Keratinocyte (primary cell): ENCODE results near the gene NDUFC2. TPM values are rescaled to one million over a fixed set of nuclear protein-coding genes. Genes with fewer than 3 reads are reported as not detected.

Experiments used
- DNase-seq: peaks from one replicate; pipeline ENCODE4 v3.0.0-alpha.2; 2011; ENCODE audit warnings: low read depth, missing footprints, low spot score
- FAIRE-seq: peaks from 2 replicates; lab custom pipeline; 2011; peaks lifted over from hg19 to GRCh38; lab: Jason Lieb, UNC
- H2AFZ ChIP-seq: 2 replicates; pipeline ENCODE4 v1.6.0; 2012; ENCODE audit warnings: low read length, control low read depth, inconsistent platforms; ENCODE audit not compliant: control insufficient read depth
- H3K27ac ChIP-seq: 2 replicates; pipeline ENCODE4 v1.5.1; 2011; ENCODE audit warnings: low read length; ENCODE audit not compliant: control insufficient read depth, insufficient read depth
- H3K27me3 ChIP-seq: 3 replicates; pipeline ENCODE4 v1.6.0; 2011; ENCODE audit warnings: low read length; ENCODE audit not compliant: control insufficient read depth, insufficient read depth; ENCODE audit errors: extremely low read depth
- H3K36me3 ChIP-seq, 2 experiments: 2 replicates in 1 of 2; 3 replicates in 1 of 2; pipeline ENCODE4 v1.5.1; 2011; ENCODE audit warnings: low read length in 2 of 2, mild to moderate bottlenecking in 1 of 2; ENCODE audit not compliant: control insufficient read depth in 2 of 2, insufficient read depth in 2 of 2; ENCODE audit errors: extremely low read depth in 1 of 2
- H3K4me1 ChIP-seq: 3 replicates; pipeline ENCODE4 v1.5.1; 2011; ENCODE audit warnings: low read length; ENCODE audit not compliant: control insufficient read depth, insufficient read depth; ENCODE audit errors: extremely low read depth
- H3K4me2 ChIP-seq: 3 replicates; pipeline ENCODE4 v1.6.0; 2011; ENCODE audit warnings: low read depth, low read length; ENCODE audit not compliant: control insufficient read depth, insufficient read depth; ENCODE audit errors: extremely low read depth
- H3K4me3 ChIP-seq, 3 experiments: fragments of 200-600 bp in 1 of 3; sonication (generic) in 1 of 3; 2 replicates in 2 of 3; 3 replicates in 1 of 3; pipeline ENCODE4 v1.5.1; 2011 to 2016; ENCODE audit warnings: low read length in 3 of 3, mild to moderate bottlenecking in 3 of 3, control low read depth in 2 of 3, inconsistent platforms in 1 of 3, low read depth in 1 of 3, mixed read lengths in 1 of 3, mixed run types in 1 of 3, moderate library complexity in 1 of 3; ENCODE audit not compliant: control insufficient read depth in 2 of 3, insufficient read depth in 2 of 3; ENCODE audit errors: extremely low read depth in 1 of 3
- H3K79me2 ChIP-seq: 2 replicates; pipeline ENCODE4 v1.6.0; 2012; ENCODE audit warnings: low read length; ENCODE audit not compliant: control insufficient read depth, insufficient read depth
- H3K9ac ChIP-seq: 3 replicates; pipeline ENCODE4 v1.6.0; 2011; ENCODE audit warnings: low read length; ENCODE audit not compliant: control insufficient read depth, insufficient read depth; ENCODE audit errors: extremely low read depth
- H3K9me1 ChIP-seq: 3 replicates; pipeline ENCODE4 v1.6.0; 2011; ENCODE audit warnings: low read length; ENCODE audit not compliant: control insufficient read depth, insufficient read depth; ENCODE audit errors: extremely low read depth
- H3K9me3 ChIP-seq: 2 replicates; pipeline ENCODE4 v1.5.1; 2012; ENCODE audit warnings: low read depth, low read length; ENCODE audit not compliant: control insufficient read depth
- H4K20me1 ChIP-seq: 3 replicates; pipeline ENCODE4 v1.6.0; 2011; ENCODE audit warnings: low read length; ENCODE audit not compliant: control insufficient read depth, insufficient read depth; ENCODE audit errors: extremely low read depth
- EZH2 ChIP-seq: IDR thresholded peaks from one replicate; pipeline ENCODE4 v1.6.1; 2012; ENCODE audit warnings: inconsistent platforms, mild to moderate bottlenecking, low read length, moderate library complexity
- dilution Hi-C: fragments of 300-500 bp; cut with MboI; formaldehyde crosslinking; loops from one replicate; pipeline ENCODE4 v1.7.0; 2020; ENCODE audit warnings: low sequenced_read_pairs; ENCODE audit not compliant: extremely low pct_ligation_motif_present
- polyA plus RNA-seq, 5 experiments: library from polyadenylated mRNA; depleted of rRNA in 3 of 5; stranded (reverse) in 3 of 5; stranded (forward) in 1 of 5; unstranded in 1 of 5; fragments of >200 nt; gene quantifications; 1 replicate in 1 of 5; 2 replicates in 3 of 5; 3 replicates in 1 of 5; pipeline versions ENCODE4 v1.2.1 to v1.2.3, GENCODE V29; 2011 to 2012; ENCODE audit warnings: missing spikeins in 2 of 5, low read depth in 1 of 5, low replicate concordance in 1 of 5
- TF ChIP-seq, protein P1 (sequence below), 3 experiments: IDR thresholded peaks in 1 of 3; conservative IDR thresholded peaks in 1 of 3; optimal IDR thresholded peaks in 1 of 3; 2 replicates in 2 of 3; 3 replicates in 1 of 3; pipeline versions ENCODE3 to v1.5.1; 2011; ENCODE audit warnings: low read length in 3 of 3, mild to moderate bottlenecking in 3 of 3, moderate library complexity in 2 of 3, control low read depth in 1 of 3, inconsistent platforms in 1 of 3; ENCODE audit not compliant: insufficient read depth in 2 of 3; ENCODE audit errors: extremely low read depth in 1 of 3

Gene NDUFC2
- polyA plus RNA-seq, 1 donor (not counting 4 experiments of a cell fraction or from before 2014, with no cell fraction given): 150 TPM

DNA sequence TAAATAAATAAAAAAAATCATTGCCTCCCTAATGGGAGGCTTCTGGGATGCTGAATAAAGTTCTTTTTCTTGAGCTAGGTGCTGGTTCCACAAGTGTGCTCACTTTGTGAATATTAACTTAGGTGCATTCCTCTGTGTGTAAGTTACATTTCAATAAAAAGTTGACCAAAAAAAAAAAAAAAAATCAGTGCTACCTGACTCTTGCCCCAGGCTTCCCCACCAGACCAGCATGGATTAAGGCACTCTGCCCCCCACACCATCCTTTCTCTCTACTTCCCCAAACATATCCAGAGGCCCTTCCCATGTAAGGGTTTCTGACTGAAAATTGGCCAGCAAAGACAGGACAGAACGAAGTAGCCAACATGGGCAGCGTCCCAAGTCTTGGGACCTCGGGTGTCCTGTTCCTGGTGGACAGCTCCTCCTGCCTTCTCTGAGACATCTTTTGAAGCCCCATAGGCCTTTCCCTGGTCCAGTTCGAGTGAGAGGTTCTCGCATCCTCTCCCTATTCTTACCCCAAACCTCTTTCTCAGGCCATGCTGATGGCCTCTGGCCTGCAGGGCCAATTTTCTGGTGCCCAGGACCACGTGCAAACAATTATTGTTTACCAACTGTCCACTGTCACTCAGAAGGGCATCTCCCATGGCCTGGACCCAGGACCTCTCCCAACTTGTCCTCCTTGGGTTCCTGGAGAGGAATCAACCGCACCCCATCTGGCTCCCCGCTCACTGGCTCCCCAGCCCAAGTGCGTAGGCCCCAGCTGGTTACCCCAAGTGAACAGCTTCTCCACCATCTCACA lies 41.6 kb downstream of the NDUFC2 start:
- H3K9me1 ChIP-seq: no peaks in the 10 kb centered on the region
- H3K27ac ChIP-seq: no peak overlapping the region
- H3K4me2 ChIP-seq: no peak overlapping the region
- H3K4me1 ChIP-seq: peaks cover 19% of the 10 kb centered on the region
- H3K9me3 ChIP-seq: no peaks in the 10 kb centered on the region
- no peaks in the 10 kb centered on the region for H3K79me2 ChIP-seq
- H3K9ac ChIP-seq: no peak overlapping the region
- no peak overlapping the region for H2AFZ ChIP-seq
- no peaks in the 10 kb centered on the region for H4K20me1 ChIP-seq
- FAIRE-seq (no peak), DNase-seq (no peak)
- no peaks in the 10 kb centered on the region for H3K27me3 ChIP-seq
- no peak for TF ChIP-seq EZH2
- TF ChIP-seq, protein P1, sequence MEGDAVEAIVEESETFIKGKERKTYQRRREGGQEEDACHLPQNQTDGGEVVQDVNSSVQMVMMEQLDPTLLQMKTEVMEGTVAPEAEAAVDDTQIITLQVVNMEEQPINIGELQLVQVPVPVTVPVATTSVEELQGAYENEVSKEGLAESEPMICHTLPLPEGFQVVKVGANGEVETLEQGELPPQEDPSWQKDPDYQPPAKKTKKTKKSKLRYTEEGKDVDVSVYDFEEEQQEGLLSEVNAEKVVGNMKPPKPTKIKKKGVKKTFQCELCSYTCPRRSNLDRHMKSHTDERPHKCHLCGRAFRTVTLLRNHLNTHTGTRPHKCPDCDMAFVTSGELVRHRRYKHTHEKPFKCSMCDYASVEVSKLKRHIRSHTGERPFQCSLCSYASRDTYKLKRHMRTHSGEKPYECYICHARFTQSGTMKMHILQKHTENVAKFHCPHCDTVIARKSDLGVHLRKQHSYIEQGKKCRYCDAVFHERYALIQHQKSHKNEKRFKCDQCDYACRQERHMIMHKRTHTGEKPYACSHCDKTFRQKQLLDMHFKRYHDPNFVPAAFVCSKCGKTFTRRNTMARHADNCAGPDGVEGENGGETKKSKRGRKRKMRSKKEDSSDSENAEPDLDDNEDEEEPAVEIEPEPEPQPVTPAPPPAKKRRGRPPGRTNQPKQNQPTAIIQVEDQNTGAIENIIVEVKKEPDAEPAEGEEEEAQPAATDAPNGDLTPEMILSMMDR (optimal IDR thresholded peaks at IDR 0.05 in 1 of 3, IDR thresholded peaks at IDR 0.05 in 1 of 3, conservative IDR thresholded peaks at IDR 0.05 in 1 of 3; ENCODE audit: extremely low read depth in 1 of 3, insufficient read depth in 2 of 3, low read length in 3 of 3): no peak
- no peak overlapping the region for H3K4me3 ChIP-seq
- dilution Hi-C loops: no loop called here
- H3K36me3 ChIP-seq: no peaks in the 10 kb centered on the region

DNA sequence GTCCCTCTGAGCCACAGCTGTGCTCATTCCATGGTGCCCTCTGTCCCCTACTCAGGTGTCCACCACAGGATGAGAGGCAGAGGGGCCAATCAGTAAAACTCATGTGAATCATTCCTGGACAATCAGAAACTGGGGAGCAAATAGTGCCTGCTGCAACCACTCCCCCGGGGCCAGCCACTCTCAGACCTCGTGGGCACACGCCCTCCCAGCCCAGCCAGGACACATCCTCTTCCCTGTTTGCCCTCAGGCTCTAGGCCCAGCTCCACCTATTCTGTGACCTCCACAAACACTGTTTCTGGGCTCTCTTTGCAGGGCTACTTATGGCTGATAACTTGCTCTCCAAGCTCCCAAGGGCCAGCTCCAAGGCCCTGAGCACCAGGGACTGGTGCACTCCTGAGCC lies 42.6 kb downstream of the NDUFC2 start:
- H3K9me1 ChIP-seq: no peaks in the 10 kb centered on the region
- H2AFZ ChIP-seq: no peak overlapping the region
- H3K36me3 ChIP-seq: no peaks in the 10 kb centered on the region
- DNase-seq (no peak), FAIRE-seq (no peak)
- no peaks in the 10 kb centered on the region for H3K27me3 ChIP-seq
- dilution Hi-C loops: no loop called here
- H3K79me2 ChIP-seq: no peaks in the 10 kb centered on the region
- H4K20me1 ChIP-seq: no peaks in the 10 kb centered on the region
- no peak overlapping the region for H3K4me2 ChIP-seq
- H3K9me3 ChIP-seq: no peaks in the 10 kb centered on the region
- TF ChIP-seq EZH2: no peak
- TF ChIP-seq, protein P1 (optimal IDR thresholded peaks at IDR 0.05 in 1 of 3, IDR thresholded peaks at IDR 0.05 in 1 of 3, conservative IDR thresholded peaks at IDR 0.05 in 1 of 3; ENCODE audit: extremely low read depth in 1 of 3, insufficient read depth in 2 of 3, low read length in 3 of 3): no peak
- peaks cover 19% of the 10 kb centered on the region for H3K4me1 ChIP-seq
- no peak overlapping the region for H3K4me3 ChIP-seq
- H3K9ac ChIP-seq: no peak overlapping the region
- H3K27ac ChIP-seq: no peak overlapping the region
